ENCODE results near the gene DPP9. TPM values are rescaled to one million over a fixed set of nuclear protein-coding genes. Genes with fewer than 3 reads are reported as not detected.

The DPP9 gene
- polyA plus RNA-seq, 2 of the 4 experiments (the other 2 are of a cell fraction): 10.1 to 53.5 TPM

GRCh38 chr19:4764393-4764660 is 40.7 kb upstream of the DPP9 start:
- no peak for ATAC-seq
- 14% methylated on average over 5 of the region's 5 CpGs for WGBS (ENCODE audit: missing lambda C conversion rate)
- H3K9me3 ChIP-seq: no peaks in the 10 kb centered on the region
- H3K4me2 ChIP-seq: no peak overlapping the region
- no peak overlapping the region for H3K4me3 ChIP-seq
- H3K27ac ChIP-seq: no peak overlapping the region
- no peak for TF ChIP-seq RAD21 (conservative IDR thresholded peaks at IDR 0.05 in 1 of 2, IDR thresholded peaks at IDR 0.05 in 1 of 2)
- no peak for TF ChIP-seq POLR2A (IDR thresholded peaks at IDR 0.05; ENCODE audit: low read length)
- no peak for TF ChIP-seq JUN (IDR thresholded peaks at IDR 0.05)
- TF ChIP-seq BCL3 (IDR thresholded peaks at IDR 0.05): no peak
- no peak for TF ChIP-seq HES2 (IDR thresholded peaks at IDR 0.05)
- TF ChIP-seq HEYL (CRISPR knock-in tag; IDR thresholded peaks at IDR 0.05): no peak
- no peak for TF ChIP-seq ATOH8 (CRISPR knock-in tag; IDR thresholded peaks at IDR 0.05; ENCODE audit: low read depth)
- no peak for TF ChIP-seq BHLHE40 (IDR thresholded peaks at IDR 0.05; ENCODE audit: low read depth, low read length)
- TF ChIP-seq ZNF302 (CRISPR knock-in tag; IDR thresholded peaks at IDR 0.05): no peak
- TF ChIP-seq PHF8 (IDR thresholded peaks at IDR 0.05; ENCODE audit: borderline replicate concordance, low read depth): no peak
- no peak for TF ChIP-seq FOSB (CRISPR knock-in tag; IDR thresholded peaks at IDR 0.05)
- TF ChIP-seq CTCF (IDR thresholded peaks at IDR 0.05): no peak
- no peak for TF ChIP-seq HOXA7 (CRISPR knock-in tag; IDR thresholded peaks at IDR 0.05)
- no peak for TF ChIP-seq NR3C1 (IDR thresholded peaks at IDR 0.05)
- no peak for TF ChIP-seq HOXB5 (CRISPR knock-in tag; IDR thresholded peaks at IDR 0.05)
- no peak for TF ChIP-seq NFE2L2 (conservative IDR thresholded peaks at IDR 0.05; ENCODE audit: low read length)
- no peak for FAIRE-seq
- H3K4me1 ChIP-seq: peaks cover 5% of the 10 kb centered on the region; the same call in 1 of the 3 replicates
- POLR2A ChIA-PET: no interaction called here
- CTCF ChIA-PET: interaction anchor here (1.0 to 1.2 kb wide), 2 partner anchors 128 to 188 kb away, joined by 3 read pairs; no protein-coding TSS in a partner anchor
- DNase-seq (ENCODE audit: low read depth in 1 of 2, low spot score in 1 of 2): no peak

- Histone ChIP-seq H3K4me1 (peaks cover 7% of the 10 kb centered on the region; the same call in 1 of the 3 replicates), H3K4me3 (no peak overlapping the region), H3K27ac (no peak overlapping the region), H3K9me3 (no peaks in the 10 kb centered on the region), H3K4me2 (no peak overlapping the region)
- POLR2A ChIA-PET: no interaction called here
- 38% methylated on average over 6 of the region's 6 CpGs for WGBS (ENCODE audit: missing lambda C conversion rate)
- no peak for DNase-seq (ENCODE audit: low read depth in 1 of 2, low spot score in 1 of 2)
- CTCF ChIA-PET: interaction anchor here (0.6 to 2.9 kb wide), 3 partner anchors 12 to 31 kb away, joined by 3 to 14 read pairs (median 10); partner anchors contain the start of gene FEM1A
- no peak for ATAC-seq
- FAIRE-seq: no peak
- TF ChIP-seq KDM5A (IDR thresholded peaks at IDR 0.05) (no peak), PBX3 (IDR thresholded peaks at IDR 0.05) (no peak), POLR2A (IDR thresholded peaks at IDR 0.05; ENCODE audit: low read length) (no peak), ELK1 (IDR thresholded peaks at IDR 0.05; ENCODE audit: low read depth, low read length) (no peak), PHF8 (IDR thresholded peaks at IDR 0.05; ENCODE audit: borderline replicate concordance, low read depth) (no peak), CHD4 (IDR thresholded peaks at IDR 0.05; ENCODE audit: borderline replicate concordance) (no peak)
These were observed 39.4 kb upstream of the DPP9 start for GRCh38 chr19:4763021-4763420.

All from A549 (cell line).